OCI-LY7 (cell line): Measurements from ENCODE around the gene IL17RA.

Experiments used
- CTCF ChIP-seq: fragments of 200-600 bp; sonication (generic); conservative IDR thresholded peaks from 2 replicates; pipeline ENCODE4 v1.5.1; 2014; ENCODE audit warnings: mild to moderate bottlenecking, antibody characterized with exemption, low read length, moderate library complexity, mixed read lengths
- EZH2phosphoT487 ChIP-seq: fragments of 200-600 bp; sonication (generic); IDR thresholded peaks from 2 replicates; pipeline ENCODE4 v1.6.1; 2018; ENCODE audit warnings: low read depth, borderline replicate concordance, mild to moderate bottlenecking, mixed run types, antibody characterized with exemption, low read length, moderate library complexity, mixed read lengths

- TF ChIP-seq CTCF, result no peak
- TF ChIP-seq EZH2phosphoT487, result no peak
These were observed 17.5 kb downstream of the IL17RA start for GRCh38 chr22:17102297-17102667.
